ENCODE measurements around the gene SNCA. TPM values are rescaled to one million over a fixed set of nuclear protein-coding genes. Genes with fewer than 3 reads are reported as not detected.

The SNCA gene
- total RNA-seq, 2 donors from 2014 or later = 9.1 to 25.5 TPM

DNA sequence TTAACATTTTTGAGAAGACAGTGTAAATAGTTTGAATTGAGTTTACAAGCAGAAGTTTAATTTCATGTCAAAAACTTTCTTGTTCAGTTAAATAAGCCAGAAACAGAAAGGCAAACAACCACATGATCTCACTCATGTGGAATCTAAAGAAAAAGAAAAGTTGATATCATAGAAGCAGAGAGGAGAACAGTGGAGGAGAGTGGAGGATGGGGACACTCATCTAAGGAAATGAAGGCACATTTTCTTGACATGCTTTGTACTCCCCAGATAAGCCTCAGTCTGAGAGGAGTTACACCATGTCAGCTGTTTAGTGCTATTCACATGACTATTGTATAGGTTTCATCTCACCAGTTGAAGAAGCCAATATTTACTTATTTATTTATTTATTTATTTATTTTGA, 13.5 kb downstream of the SNCA start:
- intact Hi-C loops (cut with DNase I) = no loop called here
- no peak for DNase-seq (ENCODE audit: low spot score)

DNA sequence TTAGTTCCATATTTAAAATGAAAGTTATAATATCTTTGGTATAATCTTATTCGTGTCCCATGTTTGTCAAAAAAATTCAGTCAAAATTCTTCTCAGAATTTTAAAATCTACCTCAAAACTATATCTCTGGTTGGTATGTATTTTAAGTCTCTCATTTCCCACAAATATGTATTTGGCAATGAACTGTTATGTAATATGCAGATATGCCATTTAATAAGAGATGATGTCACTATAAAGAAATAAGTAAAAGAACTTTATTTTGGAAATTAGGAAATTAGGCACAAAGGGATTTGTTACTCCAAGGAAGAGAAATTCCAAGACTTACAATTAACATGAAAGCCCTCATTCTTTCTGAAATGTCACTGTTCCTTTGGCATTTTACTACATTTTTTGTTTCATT, 15.3 kb downstream of the SNCA start:
- intact Hi-C loops (cut with DNase I) = no loop called here
- DNase-seq (ENCODE audit: low spot score) = no peak

DNA sequence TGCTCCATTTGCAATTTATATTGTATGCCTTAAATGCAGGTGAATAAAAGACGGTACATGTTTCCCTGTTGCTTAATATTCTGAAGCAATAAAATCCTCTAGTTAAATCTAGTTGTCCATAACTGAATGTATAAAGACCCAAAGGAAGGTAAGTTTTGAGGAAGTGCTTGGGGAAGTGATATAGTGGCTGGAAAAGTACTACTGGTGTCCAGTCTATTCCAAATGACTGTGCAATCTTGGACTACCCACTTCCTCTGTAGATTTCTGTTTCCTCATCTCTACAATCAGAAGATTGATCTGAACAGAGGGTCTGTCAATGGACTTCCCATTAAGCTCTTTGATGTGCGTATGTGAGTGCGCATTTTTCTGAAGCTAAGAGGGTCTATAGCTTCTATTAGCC, 17.0 kb downstream of the SNCA start:
- intact Hi-C loops (cut with DNase I) = no loop called here
- DNase-seq (ENCODE audit: low spot score) = no peak

DNA sequence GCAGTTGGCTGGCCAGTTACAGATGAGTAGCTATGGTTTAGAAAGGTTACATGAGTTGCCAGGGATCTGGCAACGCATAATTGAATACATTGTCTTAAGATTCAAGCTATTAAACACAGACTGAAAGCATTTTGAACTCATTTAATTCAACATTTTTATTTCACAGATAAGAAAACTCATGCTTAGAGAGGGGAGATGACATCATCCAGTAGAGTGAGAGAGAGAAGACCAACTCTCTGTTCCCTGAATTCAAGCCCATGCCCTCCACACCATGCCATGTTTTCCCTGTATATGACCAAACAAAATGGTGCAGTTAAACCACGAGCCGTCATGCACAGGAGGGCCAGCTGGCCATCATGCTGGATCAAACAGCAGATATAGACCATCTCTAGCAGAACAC, 22.6 kb downstream of the SNCA start:
- intact Hi-C loops (cut with DNase I) = no loop called here
- DNase-seq (ENCODE audit: low spot score) = no peak

DNA sequence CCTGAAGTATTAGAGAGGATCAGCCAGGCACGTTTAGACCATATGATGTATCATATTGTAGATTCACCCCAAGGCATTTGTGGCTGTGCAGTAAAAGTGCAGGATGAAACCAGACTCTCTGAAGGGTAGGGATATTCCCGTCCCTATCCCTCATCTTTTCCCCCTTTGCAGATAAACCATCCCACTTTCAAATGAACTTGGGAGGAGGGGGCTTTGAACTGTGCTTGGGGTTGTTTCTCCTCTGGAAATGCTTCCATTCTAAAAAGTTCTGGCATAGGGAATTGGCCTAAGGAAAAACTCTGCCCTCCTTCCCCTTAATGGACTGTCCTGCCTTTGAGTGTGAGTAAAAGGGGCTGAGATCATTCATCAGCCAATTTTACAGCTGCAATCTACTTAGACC, 23.8 kb downstream of the SNCA start:
- no peak for DNase-seq (ENCODE audit: low spot score)
- intact Hi-C loops (cut with DNase I) = no loop called here

DNA sequence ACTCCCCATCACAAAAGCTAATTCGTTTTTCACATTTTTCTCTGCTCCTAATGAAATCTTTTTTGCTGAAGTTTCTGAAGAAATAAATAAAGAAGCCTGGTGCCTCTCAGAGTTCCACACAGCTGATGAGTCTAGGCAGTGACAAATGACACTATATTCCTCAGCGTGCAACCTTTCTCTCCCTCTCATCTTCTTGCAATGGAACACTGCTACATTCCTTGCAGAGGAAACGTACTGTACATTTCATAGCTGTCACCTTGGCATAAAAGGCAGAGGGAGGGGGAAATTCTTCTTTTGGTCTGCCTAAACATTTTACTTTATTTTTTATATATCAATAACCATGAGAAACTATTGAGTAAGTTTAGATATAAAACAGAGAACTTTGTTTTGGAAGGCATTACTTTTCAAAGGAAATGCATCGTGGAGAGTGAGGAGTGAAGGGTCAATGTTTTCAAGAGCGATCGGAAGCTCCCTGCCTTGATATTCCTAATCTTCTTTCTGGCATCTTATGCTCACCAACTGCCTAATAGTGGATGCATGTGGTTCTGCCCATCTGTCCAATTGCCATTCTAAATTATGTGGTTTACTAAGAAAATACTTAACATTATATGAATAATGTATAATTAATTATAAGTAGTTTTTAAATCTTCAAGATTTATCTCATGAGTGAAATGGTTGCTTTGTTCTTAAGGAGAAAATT, 29.4 kb downstream of the SNCA start:
- intact Hi-C loops (cut with DNase I) = no loop called here
- no peak for DNase-seq (ENCODE audit: low spot score)

DNA sequence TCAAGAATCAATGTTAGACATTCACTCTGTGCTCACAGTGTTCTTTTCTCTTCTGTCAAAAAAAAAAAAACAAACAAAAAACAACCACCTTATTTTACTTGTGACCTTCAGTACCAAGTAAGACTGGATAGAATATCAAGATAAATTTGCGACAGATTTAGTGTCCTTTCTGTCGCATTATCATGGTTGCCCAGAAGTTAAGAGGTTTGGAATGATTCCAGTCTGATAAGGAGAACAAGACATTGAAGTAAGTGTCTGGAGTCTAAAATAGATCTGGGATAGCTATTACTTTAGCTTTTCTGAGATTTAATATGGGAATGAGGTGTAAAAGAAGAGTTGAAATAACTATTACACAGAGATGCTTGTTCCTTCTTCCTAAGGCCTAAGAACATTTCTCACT, 31.7 kb downstream of the SNCA start:
- intact Hi-C loops (cut with DNase I) = no loop called here

DNA sequence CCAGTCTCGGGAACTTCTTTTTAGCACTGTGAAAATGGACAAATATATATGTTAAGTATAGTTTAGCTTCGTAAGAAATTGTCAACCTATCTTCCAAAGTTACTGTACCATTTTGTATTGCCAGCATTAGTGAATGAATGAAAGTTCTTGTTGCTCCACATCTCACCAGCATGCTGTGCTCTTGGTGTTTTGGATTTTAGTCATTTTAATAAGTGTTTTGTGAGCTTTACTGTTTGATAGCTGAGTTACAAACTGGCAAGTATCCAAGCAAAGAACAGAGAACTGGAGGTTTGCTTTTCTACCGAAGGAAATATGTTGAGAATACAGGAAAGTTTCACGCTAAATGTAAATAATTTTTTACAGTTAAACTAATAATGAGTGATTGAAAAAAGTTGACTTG, 33.0 kb downstream of the SNCA start:
- intact Hi-C loops (cut with DNase I) = no loop called here
- no peak for DNase-seq (ENCODE audit: low spot score)

More for the DNA sequence above, 31.7 kb downstream of the SNCA start:
- no peak for DNase-seq (ENCODE audit: low spot score)

DNA sequence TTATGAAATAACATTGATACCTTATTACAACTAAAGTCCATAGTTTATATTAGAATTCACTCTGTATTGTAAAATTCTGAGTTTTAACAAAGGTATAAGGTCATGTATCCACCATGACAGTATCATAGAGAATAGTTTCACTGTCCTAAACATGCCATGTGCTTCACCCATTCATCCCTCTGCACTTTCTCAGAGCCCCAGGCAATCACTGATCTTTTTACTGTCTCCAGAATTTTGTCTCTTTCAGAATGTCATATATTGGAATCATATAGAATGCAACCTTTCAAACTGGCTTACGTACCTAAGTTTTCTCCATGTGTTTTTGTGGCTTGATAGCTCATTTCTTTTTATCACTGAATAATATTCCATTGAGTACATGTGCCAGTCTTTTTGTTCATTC, 33.9 kb downstream of the SNCA start:
- DNase-seq (ENCODE audit: low spot score) = no peak
- intact Hi-C loops (cut with DNase I) = no loop called here

DNA sequence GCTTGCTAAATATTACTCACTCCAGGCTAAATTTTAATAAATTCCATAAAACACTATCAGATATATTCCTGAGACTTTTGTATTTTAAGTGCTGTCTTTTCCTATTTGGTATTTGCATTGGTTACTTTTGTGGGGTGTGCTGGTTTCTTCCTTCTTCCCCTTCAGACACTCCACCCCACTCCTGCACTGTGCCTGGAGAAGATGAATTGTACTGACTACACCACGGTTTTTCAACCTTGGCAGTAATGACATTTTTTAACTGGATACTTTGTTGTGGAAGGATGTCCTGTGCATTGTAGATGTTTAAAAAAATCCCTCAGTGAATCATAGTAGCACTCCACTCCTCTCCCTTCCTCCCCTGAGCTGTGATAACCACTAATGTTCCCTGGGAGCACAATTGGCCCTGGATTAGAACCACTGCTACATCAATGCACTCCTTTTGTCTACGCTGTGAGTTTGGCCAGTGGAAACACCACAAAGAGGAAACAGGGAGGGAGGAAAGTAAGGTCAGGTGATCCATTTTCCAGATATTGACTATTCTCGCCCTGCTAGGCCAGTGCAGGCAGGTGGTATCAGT, 36.3 kb downstream of the SNCA start:
- intact Hi-C loops (cut with DNase I) = no loop called here
- DNase-seq (ENCODE audit: low spot score) = no peak

DNA sequence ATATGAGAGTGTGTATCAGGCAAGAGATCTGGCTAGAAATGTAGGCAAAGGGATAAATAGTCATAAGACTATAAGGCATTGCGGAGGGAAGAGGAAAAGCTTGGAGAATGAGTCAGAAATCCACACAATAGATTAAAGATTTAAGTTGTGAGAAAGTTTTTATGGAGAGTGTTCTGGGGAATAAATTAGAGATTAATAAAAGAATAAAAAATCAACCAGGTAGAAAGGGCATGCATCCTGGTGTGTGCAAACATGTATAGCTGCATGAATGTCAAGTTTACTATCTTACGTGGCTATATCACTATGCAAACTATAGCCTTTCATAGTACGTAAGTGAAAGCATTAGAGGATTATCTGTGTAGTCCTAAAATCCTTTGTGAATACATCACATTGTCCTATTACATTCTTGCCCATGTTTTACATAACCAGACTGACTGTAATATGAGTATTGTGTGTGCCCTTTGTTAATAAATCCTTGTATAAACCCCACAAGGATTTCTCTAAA, 36.9 kb downstream of the SNCA start:
- intact Hi-C loops (cut with DNase I) = no loop called here
- DNase-seq (ENCODE audit: low spot score) = no peak

DNA sequence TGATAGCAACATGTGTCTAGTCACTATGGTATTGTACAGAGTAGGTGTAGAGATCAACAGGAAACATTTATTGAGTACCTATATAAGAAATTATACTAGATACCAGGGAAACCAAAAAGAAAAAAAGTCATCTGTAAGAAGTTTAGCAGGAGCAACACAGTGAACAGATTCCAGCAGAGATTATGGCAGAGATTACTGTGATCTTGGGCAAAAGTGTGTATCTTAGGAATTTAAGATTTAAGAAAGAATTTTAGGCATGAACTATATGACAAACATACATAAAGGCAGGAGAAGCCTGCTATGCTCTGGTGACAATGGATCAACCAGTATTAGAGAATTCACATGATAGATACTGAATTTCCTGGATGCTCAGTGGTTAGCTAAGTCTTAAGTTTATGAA, 37.9 kb downstream of the SNCA start:
- intact Hi-C loops (cut with DNase I) = no loop called here
- no peak for DNase-seq (ENCODE audit: low spot score)

DNA sequence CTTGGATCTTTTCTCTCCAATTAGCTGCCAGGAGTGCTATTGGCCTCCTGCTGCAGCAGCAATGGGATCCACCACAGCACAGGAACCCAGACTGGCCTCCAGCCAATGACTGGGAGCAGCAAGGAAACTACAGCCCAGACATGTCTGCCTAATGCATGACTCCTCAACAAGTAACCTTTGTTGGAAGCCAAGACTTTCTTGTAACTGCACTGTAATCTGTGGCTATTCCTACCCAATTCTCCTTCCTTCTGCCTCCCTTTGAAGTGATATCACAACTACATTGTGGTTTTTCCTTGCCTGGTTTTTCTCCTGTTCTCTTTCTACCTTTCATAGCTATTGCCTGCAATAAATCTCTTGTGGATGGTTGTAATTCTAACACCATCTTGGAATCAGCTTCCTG, 39.8 kb downstream of the SNCA start:
- DNase-seq (ENCODE audit: low spot score) = no peak
- intact Hi-C loops (cut with DNase I) = no loop called here

DNA sequence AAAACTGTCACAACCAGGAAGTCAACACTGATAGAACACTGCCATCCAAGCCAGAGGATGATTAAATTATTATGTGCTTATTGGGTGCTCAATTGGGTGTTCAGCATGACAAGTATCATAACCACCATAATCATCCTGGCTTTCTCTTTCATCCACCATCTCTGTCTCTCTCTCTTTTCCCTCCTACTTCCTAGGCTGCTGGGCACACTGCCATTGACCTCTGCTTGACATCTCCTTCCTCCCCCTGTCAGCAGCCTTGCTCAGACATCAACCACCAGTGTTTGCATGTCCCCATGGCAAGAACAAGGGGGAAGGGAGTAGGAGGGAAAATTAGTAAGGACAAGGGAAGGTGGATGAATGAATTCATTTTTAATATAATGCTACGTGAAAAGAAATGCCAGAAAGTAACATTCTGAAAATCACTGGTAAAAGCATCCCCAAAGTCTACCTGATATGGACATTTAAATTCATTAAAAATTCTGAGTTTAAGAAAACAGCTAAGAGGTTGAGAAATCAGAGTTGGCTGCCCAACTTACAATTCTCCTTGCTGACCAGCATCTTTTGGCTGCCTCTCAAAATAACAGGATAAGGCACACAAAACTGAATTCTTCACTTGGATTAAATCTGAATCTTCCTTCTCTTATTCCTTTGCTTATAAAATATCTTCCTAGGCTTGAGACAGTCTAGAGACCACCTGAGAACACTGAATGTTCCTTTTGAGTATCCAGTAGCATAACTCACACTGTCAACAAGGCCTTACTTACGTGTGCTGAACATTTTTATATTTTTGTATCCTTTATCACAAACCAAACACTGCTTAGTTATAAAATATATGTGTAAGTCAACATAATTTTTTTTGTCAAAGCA, 48.5 kb downstream of the SNCA start:
- intact Hi-C loops (cut with DNase I) = no loop called here
- no peak for DNase-seq (ENCODE audit: low spot score)

DNA sequence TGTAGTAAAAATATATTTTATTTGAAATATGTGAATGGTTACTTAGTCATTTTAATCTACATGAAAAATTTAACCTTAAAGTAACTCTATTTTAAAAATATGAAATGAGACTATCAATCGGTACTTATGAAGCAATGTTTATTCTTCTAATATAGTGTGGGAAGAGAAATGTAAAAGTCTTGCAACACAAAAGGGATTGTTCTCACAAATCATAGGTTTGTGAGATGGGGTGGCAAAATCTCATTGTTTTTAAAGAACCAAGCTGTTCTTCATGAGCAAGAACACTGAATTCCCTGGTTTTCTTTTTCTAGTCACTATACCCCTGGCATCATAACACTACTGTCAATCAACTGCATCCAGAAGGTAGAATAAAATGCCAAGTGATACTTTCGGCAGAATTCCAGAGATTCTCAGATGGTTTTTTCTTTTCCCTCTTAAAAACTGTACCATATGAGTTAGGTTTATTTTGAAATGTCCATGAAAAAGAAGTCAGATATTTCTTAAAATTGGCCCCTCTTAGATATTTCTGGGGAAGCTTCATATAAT, 52.2 kb downstream of the SNCA start:
- DNase-seq (ENCODE audit: low spot score) = no peak
- intact Hi-C loops (cut with DNase I) = no loop called here

DNA sequence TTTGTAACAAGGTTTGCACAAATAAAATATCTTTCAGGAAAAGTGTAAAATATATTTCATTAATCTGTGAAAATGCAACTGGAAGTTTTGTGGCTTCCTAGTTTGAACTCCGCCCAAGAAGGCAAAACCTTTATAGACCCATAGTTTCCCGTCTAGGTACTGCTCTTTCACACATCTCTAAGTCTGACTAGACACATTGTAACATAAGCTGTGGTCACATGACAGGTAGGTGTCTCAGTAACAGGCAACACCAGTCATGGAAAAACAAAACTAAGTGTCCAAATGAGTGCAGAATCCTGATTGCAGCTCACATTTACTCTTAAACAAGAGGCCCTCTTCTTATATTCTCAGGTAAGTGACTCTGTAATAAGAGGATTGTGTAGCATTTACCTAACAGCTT, 55.6 kb downstream of the SNCA start:
- intact Hi-C loops (cut with DNase I) = no loop called here
- no peak for DNase-seq (ENCODE audit: low spot score)

DNA sequence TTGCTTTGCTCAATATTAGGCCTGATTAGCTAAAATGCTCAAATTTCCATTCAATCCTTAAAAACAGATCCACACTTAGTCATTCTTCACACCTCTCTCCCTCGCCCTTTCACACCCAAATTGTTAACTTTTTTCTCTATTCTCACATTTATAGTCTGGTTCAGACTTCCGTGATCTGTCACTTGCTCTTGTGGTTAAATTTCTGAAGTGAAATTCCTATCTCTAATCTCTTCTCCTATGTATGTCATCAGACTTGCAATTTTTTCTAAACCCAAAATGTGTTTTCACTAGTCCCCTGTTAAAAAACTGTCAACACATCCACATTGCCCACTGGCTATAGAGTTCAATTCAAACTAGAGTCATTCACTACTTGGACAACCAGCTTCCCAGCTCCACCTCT, 63.2 kb downstream of the SNCA start:
- no peak for DNase-seq (ENCODE audit: low spot score)
- intact Hi-C loops (cut with DNase I) = no loop called here

DNA sequence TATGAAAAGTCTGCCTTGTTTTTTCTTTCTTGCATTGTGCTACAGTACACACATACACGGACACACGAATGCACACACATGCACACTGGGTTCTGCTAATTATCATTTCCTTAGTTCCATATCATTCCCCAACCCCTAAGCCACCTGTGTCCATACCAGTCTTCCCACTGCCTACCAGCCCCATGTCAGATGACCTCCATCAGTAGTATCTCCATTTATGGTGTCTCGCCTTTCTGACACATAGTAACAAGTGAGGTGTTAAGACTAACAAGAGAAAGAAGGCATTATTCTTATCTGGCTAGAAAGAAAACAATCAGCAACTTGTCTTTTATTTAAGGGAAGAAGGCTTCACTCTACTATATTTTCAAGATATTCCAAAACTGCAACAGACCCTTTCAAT, 67.1 kb downstream of the SNCA start:
- DNase-seq (ENCODE audit: low spot score) = no peak
- intact Hi-C loops (cut with DNase I) = no loop called here

DNA sequence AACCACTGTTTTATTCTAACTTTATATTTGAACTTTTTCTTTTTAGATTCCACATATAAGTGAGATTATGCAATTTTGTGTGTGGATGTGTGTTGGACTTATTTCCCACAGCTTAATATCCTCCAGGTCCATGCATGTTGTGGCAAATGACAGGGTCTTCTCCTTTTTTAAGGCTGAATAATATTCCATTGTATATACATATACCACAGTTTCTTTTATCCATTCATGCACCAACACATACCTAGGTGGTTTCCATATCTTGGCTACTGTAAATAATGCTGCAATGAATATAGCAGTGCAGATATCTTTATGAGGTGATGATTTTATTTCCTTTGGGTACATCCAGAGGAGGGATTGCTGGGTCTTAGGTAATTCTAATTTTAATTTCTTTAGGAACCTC, 69.0 kb downstream of the SNCA start:
- no peak for DNase-seq (ENCODE audit: low spot score)
- intact Hi-C loops (cut with DNase I) = no loop called here

DNA sequence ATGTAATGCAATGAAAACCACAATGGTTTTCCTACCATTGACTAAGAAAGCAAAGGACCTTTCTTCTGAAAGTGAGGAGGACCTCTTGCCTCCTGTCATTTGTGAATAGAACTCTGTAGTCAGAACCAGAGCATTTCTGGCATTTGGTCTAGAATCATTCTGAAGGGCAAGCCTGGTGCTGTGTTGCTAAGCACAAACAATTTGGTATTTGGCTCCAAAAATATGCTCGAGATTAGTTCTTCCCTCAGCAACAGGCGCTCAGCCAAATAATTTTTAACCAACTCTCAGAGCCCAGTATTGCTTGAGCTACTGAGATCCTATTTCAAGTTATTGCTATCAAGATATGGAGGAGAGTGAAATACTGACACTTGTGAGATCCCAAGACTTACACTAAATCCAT, 71.0 kb downstream of the SNCA start:
- intact Hi-C loops (cut with DNase I) = no loop called here
- DNase-seq (ENCODE audit: low spot score) = no peak

All from posterior vena cava (tissue), 2 donors.